Activated CD8-positive, alpha-beta memory T cell treated with anti-CD3 and anti-CD28 coated beads for 36 hours (primary cell): ENCODE results near the gene LTA4H. TPM values are rescaled to one million over a fixed set of nuclear protein-coding genes. Genes with fewer than 3 reads are reported as not detected.
"Not testable (repeated sequence)": the region's sequence is repeated elsewhere in the genome, so short reads cannot be mapped to it uniquely, and the experiment has no call there.

Source experiments
- CTCF ChIA-PET: fragments of 350-600 bp; sonication (Branson Sonifier 250); formaldehyde crosslinking; loops from one replicate; lab custom pipeline; 2021; ENCODE audit warnings: antibody characterized with exemption; lab: Charles Lee
- POLR2A ChIA-PET: fragments of 350-600 bp; sonication (Branson Sonifier 250); formaldehyde crosslinking; loops from one replicate; lab custom pipeline; 2021; ENCODE audit warnings: antibody characterized with exemption; lab: Charles Lee
- total RNA-seq, 2 experiments: library from RNA; stranded (reverse); gene quantifications; one replicate each; pipeline ENCODE4 v1.2.3, GENCODE V29; 2021

Gene LTA4H
- total RNA-seq, 2 experiments from 2014 or later: 71.4 to 72.3 TPM

DNA sequence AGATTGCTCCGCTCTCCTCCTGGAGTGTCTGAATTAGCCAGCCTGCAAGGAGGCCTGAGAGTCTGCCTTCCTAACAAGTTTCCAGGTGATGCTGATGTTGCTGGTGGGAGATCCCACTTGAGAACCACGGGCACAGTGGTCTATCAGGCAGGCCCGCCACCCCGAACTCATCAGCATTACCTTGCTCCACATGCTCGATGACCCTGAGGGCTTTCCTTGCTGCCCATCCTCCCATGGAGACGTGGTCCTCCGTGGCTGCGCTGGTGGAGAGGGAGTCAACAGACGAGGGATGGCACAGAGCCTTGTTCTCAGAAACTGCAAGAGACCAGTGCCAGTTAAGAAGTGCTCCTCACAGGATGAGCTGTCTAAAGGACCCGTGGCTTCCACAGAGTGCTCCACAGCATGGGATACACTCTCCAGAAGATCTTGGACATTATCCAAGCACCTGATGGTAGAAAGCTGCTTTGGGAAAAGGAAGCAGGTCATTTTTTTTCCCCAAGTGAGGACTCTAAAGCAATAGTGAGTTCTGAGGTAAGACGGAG, 57.6 kb downstream of the LTA4H start:
- POLR2A ChIA-PET: no interaction called here
- CTCF ChIA-PET: no interaction called here

DNA sequence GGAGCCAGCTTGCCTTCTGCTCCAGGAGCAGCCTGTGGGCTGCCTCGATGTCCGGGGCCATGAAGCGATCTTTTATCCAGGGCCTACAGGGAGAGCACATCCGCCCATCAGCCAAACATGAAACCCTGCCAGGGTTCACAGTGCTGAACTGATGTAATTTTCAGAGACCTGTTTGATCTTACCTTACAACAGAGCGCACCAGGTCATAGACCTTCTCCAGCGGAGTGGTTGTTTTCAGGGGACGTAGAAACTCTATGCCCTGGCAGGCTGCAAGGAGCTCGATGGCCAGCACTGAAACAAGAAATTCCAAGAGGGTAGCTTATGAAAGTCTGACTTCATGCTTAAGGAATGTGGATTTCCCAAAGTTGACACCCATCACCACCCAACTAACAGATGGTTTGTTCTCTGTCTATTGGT, 59.0 kb downstream of the LTA4H start:
- ChIA-PET CTCF (no interaction called here), POLR2A (no interaction called here)

DNA sequence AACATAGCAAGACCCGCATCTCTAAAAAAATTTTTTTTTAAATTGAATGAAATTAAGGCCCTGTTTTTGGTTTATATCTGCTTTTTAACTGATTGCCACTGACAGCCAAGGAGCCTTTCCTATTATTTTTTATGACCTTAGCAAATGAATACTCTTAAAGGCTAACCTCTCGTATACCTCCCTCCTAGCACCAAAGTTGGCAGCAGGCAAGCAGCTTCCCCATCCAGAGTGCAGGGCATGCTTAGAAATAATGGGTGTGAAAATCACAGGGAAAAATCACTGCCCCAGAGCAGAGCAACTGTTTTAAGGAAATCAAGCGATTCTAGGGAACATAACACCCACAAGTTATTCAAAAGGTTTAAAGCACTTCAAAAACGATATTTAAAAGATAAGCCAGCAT, 59.9 kb downstream of the LTA4H start:
- POLR2A ChIA-PET: no interaction called here
- CTCF ChIA-PET: no interaction called here

DNA sequence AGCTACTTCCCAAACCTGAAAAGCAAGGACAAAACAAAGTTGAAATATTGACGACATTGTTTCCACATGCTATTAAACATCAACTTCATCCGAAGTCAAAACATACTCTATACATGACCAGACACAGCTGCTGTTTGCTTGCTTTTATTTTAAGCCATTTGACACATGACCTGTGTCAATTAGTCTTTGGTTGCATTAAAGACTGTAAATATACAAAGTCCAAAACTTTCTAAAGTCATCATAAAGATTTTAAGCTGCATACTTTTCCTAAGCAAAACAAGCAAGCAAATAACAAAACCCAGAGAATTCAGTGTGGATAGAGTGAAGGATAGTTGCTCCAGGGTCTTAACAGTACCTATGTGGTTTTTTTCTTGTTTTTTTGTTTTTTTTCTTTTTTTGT, 61.0 kb downstream of the LTA4H start:
- POLR2A ChIA-PET: no interaction called here
- CTCF ChIA-PET: no interaction called here

DNA sequence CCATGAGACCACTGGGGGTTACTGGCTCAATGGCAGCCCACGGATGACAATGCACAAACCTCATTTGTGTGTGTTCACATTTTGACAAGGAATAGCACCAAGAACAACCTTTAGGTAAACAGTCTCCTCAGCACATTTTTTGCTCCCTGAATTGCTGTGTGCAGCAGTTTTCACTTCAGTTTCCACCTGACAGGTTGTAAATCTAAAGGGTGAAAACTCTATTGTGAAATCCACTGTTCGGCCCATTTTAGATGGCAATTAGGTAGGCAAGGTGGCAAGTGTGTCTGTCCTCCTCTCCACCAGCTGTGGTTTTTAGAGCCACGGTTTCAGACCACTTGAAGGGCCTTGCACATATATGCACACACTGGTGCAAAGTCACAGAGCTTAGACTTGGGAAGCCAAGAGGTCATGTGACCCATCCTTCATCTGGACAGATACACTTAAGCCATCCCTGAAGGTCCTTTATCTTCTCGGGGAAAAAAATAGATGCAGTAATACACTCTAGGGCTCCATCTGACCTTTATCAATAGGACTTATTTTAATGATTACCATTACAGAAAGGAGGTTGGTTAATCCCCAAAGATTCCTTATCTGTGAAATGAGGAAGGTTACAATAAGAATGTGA, 62.4 kb downstream of the LTA4H start:
- ChIA-PET CTCF (interaction anchor here (0.5 kb wide), 1 partner anchor 77 kb away, joined by 3 read pairs; no protein-coding TSS in a partner anchor), POLR2A (interaction anchor here (0.6 kb wide), 1 partner anchor 899 kb away, joined by 4 read pairs; the partner anchor contains the start of gene NR2C1)

DNA sequence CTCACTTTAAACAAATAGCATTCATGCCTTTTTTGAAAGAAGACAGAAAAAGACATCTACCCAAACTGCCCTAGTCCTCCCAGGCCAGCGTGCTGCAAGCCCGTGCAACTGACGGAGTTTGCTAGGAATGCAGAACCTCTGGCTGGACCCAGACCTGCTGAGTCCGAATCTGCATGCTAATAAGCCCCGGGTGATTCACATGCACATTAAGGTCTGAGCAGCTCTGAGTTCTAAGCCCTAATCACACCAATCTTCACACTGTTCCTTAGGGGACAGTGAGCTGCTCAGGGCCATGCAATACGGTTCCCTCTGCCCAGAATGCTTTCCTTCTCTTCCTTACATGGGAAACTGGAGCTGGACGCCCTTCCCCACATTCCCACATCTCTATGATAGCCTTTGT, 64.5 kb downstream of the LTA4H start:
- POLR2A ChIA-PET: no interaction called here
- CTCF ChIA-PET: no interaction called here

DNA sequence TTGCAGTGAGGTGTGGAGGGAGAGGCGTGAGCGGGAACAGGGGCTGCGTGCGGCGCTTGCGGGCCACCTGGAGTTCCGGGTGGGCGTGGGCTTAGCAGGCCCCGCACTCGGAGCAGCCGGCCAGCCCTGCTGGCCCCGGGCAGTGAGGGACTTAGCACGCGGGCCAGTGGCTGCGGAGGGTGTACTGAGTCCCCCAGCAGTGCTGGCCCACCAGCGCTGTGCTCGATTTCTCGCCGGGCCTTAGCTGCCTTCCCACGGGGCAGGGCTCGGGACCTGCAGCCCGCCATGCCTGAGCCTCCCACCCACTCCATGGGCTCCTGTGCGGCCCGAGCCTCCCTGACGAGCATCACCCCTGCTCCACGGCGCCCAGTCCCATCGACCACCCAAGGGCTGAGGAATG, 66.3 kb downstream of the LTA4H start:
- POLR2A ChIA-PET, CTCF ChIA-PET: not testable (repeated sequence)

DNA sequence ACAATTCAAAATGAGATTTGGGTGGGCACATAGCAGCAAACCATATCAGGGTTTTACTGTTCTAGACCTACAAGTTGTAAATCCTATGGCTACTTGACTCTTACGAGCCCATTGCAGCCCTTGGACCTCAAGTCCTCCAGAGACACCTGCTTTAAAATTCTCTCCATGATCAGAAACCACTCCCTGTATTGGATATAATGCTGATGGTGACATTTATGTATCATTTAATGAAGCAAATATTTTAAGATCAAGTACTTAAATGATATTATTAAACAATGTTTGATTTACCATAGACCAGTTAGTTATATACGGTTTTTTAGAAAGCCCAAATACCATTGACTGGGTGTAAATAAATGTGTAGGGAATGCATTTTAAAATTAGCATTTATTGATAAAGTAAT, 68.1 kb downstream of the LTA4H start:
- ChIA-PET POLR2A (interaction anchor here (0.6 kb wide), 1 partner anchor 12 kb away, joined by 4 read pairs; no protein-coding TSS in a partner anchor), CTCF (interaction anchor here (0.7 kb wide), 1 partner anchor 196 kb away, joined by 4 read pairs; no protein-coding TSS in a partner anchor)

DNA sequence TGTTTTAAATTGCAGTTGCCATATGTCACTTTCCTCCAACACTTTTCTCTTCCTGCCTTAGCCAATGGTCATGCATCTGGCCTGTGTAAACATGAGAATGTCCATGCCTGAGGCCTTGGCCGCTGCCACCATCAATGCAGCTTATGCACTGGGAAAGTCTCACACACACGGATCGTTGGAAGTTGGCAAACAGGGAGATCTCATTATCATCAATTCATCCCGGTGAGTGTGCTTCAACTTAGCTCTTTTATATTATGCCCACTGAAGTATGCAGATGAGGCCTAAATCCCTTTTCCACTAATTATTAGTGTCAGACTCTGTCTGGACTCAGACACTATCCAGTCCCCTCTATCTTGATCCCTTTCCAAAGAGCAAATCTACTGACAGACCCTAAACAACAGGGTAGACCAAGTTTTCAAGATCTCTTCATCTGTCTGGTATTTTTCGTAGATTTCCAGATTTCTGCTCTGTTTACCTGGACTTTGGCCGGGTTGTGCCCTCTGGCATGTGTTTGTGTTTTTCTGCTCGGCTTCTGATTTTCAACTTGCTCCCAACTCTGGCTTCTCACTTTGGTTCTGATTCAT, 69.0 kb downstream of the LTA4H start:
- POLR2A ChIA-PET: interaction anchor here (0.6 kb wide), 1 partner anchor 11 kb away, joined by 4 read pairs; no protein-coding TSS in a partner anchor
- CTCF ChIA-PET: no interaction called here

DNA sequence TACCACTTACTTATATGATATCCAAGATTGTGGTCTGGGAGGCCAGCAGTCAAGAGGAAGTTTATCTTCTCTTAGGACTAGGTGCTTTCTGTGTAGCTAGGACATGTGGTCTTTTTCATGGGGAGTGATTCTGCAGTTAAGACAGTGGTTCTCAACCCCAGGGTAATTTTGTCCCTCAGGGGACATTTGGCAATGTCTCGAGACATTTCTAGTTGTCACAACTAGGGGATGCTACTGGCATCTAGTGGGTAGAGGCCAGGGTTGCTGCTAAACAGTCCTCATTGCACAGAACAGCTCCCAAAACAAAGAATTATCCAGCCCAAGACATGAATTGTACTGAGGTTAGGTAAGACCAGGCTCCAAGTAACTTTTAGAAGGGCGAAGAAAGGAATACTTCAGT, 72.3 kb downstream of the LTA4H start:
- ChIA-PET CTCF (no interaction called here), POLR2A (no interaction called here)

DNA sequence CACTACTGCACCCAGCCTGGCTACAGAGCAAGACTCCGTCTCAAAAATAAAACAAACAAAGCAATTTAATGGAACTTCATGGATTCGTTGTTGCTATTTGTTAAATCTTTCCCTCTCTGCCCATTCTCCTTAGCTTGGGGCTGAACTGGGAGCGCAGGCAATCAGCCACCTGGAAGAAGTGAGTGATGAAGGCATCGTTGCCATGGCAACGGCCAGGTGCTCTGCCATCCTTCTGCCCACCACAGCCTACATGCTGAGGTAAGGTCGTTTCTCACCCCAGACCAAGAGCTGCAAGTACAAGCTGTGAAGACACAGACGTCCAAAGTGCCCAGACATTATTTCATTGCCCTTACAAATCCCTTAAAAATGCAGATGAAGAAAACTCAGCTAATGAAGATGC, 73.2 kb downstream of the LTA4H start:
- ChIA-PET CTCF (interaction anchor here (0.6 to 1.4 kb wide), 2 partner anchors 19 to 36 kb away, joined by 3 to 5 read pairs; partner anchors contain the start of genes AMDHD1 and CCDC38), POLR2A (no interaction called here)

DNA sequence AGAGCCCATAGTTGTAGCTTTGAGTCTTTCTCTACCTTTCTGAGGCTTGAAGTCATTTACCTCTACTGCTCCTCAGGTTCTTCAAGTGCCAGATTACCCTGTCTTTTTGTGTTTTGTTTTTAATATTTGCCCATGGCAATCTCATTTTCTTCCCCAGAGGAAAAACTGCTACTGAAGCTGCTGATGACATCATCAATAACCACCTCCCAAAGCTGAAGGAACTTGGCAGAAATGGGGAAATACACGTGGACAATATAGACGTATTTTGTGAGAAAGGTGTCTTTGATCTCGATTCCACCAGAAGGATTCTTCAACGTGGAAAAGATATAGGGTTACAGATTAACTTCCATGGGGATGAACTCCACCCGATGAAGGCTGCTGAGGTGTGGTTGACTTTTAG, 75.1 kb downstream of the LTA4H start:
- POLR2A ChIA-PET: no interaction called here

DNA sequence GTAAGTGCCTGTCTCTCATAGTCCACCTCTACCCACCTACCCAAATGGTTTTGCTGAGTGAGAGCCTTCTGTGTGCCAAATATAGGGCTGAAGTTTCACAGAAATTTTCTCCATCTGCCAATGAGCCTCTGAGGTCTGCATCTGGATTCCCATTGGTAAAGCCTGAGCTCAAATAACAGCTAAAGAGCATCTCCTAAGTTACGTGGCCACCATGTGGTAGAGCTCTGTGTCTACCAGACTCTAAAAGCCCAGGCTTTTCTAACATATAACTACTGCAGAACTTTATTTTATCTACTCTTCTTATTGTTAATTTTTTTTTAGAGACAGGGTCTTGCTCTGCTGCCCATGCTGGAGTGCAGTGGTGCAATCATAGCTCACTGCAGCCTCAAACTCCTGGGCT, 76.3 kb downstream of the LTA4H start:
- POLR2A ChIA-PET: no interaction called here
- CTCF ChIA-PET: interaction anchor here (0.6 to 1.2 kb wide), 3 partner anchors 18 to 1270 kb away, joined by 3 read pairs; no protein-coding TSS in a partner anchor

More for the DNA sequence above, 75.1 kb downstream of the LTA4H start:
- CTCF ChIA-PET: interaction anchor here (1.2 kb wide), 1 partner anchor 39 kb away, joined by 3 read pairs; no protein-coding TSS in a partner anchor

DNA sequence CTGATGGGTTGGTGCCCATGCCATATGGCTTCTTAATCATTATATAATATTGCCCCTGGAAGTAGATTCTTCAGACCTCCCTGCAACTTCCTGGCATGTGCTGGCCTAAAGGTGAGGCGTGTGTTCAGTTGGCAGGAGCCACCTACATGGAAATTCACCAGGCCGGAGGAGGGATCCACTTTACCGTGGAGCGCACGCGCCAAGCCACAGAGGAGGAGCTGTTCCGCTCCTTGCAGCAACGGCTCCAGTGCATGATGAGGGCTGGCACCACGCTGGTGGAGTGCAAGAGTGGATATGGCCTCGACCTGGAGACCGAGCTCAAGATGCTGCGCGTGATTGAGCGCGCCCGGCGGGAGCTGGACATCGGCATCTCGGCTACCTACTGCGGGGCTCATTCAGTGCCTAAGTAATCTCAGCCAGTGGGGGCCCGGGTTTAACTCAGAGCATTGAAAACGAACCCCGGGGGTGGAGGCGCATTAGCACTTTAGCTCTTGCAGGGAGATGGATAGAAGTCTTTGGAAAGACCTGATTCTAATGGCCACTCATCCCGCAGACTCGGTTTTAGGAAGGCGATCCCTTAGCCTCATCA, 78.7 kb downstream of the LTA4H start:
- ChIA-PET POLR2A (no interaction called here), CTCF (interaction anchor here (1.0 kb wide), 1 partner anchor 226 kb away, joined by 3 read pairs; no protein-coding TSS in a partner anchor)

DNA sequence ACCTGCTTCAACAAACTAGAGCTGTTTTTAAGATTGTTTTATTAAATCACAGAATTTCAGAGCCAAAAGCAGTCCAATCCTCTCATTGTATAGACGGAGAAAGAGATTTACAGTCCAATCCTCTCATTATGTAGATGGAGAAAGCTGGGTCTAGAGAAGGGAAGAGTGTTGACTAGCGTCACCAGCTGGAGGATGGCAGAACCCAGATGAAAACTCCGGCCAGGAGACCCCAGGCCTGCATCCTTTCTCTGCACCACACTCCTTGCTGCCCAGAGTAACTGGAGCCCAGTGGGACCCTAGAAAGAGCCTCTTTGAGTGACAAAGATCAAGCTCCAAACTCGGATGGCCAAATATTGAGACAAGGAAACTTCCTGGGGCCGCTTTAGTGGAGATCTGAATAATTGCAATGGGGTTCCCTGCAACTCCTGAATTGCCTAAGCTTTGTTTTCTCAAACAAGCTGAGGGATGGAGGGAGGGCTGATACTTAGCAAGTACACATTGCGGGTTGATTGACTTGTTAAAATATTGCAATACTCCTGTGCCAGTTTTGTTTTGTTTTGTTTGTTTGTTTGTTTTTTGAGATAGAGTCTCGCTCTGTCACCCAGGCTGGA, 79.7 kb downstream of the LTA4H start:
- CTCF ChIA-PET: interaction anchor here (1.0 kb wide), 1 partner anchor 227 kb away, joined by 3 read pairs; no protein-coding TSS in a partner anchor
- POLR2A ChIA-PET: interaction anchor here (0.6 to 0.7 kb wide), 2 partner anchors 11 to 406 kb away, joined by 4 to 5 read pairs; no protein-coding TSS in a partner anchor

DNA sequence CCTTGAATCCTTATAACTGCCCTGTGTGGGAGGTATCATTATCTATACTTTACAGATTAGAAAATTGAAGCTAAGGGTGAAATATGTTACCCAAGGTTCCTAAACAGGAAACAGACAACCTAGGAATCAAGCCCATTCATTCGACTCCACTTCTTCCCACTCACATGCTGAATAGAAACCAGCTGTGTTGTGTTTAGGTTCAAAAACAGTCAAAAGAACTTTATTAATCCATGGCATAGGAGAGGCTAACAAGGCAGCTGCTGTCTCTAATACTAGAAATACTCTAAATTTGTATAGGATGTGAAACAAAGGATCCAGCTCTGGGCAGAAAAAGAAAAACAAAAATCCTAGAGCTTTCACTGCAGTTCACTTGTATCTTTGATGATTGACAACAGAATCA, 82.4 kb downstream of the LTA4H start:
- ChIA-PET POLR2A (no interaction called here), CTCF (interaction anchor here (1.3 kb wide), 1 partner anchor 11 kb away, joined by 6 read pairs; the partner anchor contains the start of gene CCDC38)

DNA sequence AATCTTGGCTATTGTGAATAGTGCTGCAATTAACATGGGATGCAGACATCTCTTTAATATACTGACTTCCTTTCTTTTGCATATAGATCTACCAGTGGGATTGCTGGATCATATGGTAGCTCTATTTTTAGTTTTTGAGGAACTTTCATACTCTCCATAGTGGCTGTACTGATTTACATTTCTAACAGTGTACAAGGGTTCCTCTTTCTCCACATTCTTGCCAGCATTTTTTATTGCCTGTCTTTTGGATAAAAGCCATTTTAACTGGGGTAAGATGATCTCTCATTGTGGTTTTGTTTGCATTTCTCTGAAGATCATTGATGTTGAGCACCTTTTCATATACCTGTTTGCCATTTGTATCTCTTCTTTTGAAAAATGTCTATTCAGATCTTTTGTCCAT, 83.9 kb downstream of the LTA4H start:
- ChIA-PET CTCF (no interaction called here), POLR2A (no interaction called here)
